IMR-90 (cell line): ENCODE measurements around the gene PTAR1. TPM values are rescaled to one million over a fixed set of nuclear protein-coding genes. Genes with fewer than 3 reads are reported as not detected.
"Not testable (repeated sequence)": the region's sequence is repeated elsewhere in the genome, so short reads cannot be mapped to it uniquely, and the experiment has no call there.

Experiments
- ATAC-seq: fragments of 200-7000 bp; cut with Tn5 transposase; 2 replicates; pipeline ENCODE4 v1.9.1; 2020; ENCODE audit warnings: low read depth, mild to moderate bottlenecking, moderate library complexity
- BruUV-seq: library from RNA; stranded (reverse); fragments of 400-500 nt; replicated peaks from 2 replicates; lab custom pipeline; 2021; lab: Mats Ljungman, UMichigan
- CTCF ChIA-PET: fragments of 300-600 bp; formaldehyde crosslinking; extraction: SDS; loops from one replicate; lab custom pipeline; 2021; ENCODE audit warnings: antibody characterized with exemption; lab: Yijun Ruan, JAX
- POLR2A ChIA-PET: fragments of 300-600 bp; sonication (Branson Sonifier 250); formaldehyde crosslinking; loops from one replicate; lab custom pipeline; 2022; ENCODE audit warnings: antibody characterized with exemption; ENCODE audit not compliant: unreplicated experiment; lab: Charles Lee
- DNase-seq: peaks from one replicate; pipeline ENCODE4 v3.0.0; 2013
- H2AFZ ChIP-seq: replicated peaks from 2 replicates; pipeline ENCODE3; 2013; ENCODE audit warnings: low read length, mild to moderate bottlenecking; ENCODE audit not compliant: poor library complexity
- H2AK5ac ChIP-seq: 2 replicates; pipeline ENCODE4 v1.6.1; 2013; ENCODE audit warnings: low read depth, low read length, inconsistent platforms
- H2AK9ac ChIP-seq: replicated peaks from 2 replicates; pipeline ENCODE3; 2013; ENCODE audit warnings: mild to moderate bottlenecking, low read depth, low read length, moderate library complexity; ENCODE audit not compliant: poor library complexity
- H2BK120ac ChIP-seq: 2 replicates; pipeline ENCODE4 v1.6.1; 2013; ENCODE audit warnings: low read depth, low read length, inconsistent platforms
- H2BK15ac ChIP-seq: 3 replicates; pipeline ENCODE4 v1.6.1; 2013; ENCODE audit warnings: low read depth, low read length, inconsistent platforms
- H2BK20ac ChIP-seq: 2 replicates; pipeline ENCODE4 v1.6.1; 2013; ENCODE audit warnings: low read depth, mild to moderate bottlenecking, inconsistent platforms, low read length, moderate library complexity
- H2BK5ac ChIP-seq: 2 replicates; pipeline ENCODE4 v1.6.1; 2013; ENCODE audit warnings: mild to moderate bottlenecking, low read depth, low read length, inconsistent platforms; ENCODE audit not compliant: poor library complexity, severe bottlenecking
- H3K14ac ChIP-seq: replicated peaks from 2 replicates; pipeline ENCODE4 v1.6.1; 2013; ENCODE audit warnings: low read depth, low read length, inconsistent platforms
- H3K18ac ChIP-seq: 2 replicates; pipeline ENCODE4 v1.6.1; 2013; ENCODE audit warnings: low read depth, low read length, control low read depth
- H3K23ac ChIP-seq: 2 replicates; pipeline ENCODE4 v1.6.1; 2013; ENCODE audit warnings: low read depth, low read length, inconsistent platforms
- H3K27ac ChIP-seq: 2 replicates; pipeline ENCODE4 v1.5.1; 2013; ENCODE audit warnings: mild to moderate bottlenecking, control low read depth, low read length; ENCODE audit not compliant: insufficient read depth
- H3K27me3 ChIP-seq: 2 replicates; pipeline ENCODE4 v1.6.1; 2013; ENCODE audit warnings: low read length; ENCODE audit not compliant: control insufficient read depth, insufficient read depth
- H3K36me3 ChIP-seq: 2 replicates; pipeline ENCODE4 v1.6.1; 2013; ENCODE audit warnings: low read length, mixed read lengths; ENCODE audit not compliant: control insufficient read depth, insufficient read depth
- H3K4ac ChIP-seq: 2 replicates; pipeline ENCODE4 v1.6.1; 2013; ENCODE audit warnings: low read depth, low read length, inconsistent platforms
- H3K4me1 ChIP-seq: 2 replicates; pipeline ENCODE4 v1.6.1; 2013; ENCODE audit warnings: low read length, mixed read lengths; ENCODE audit not compliant: control insufficient read depth, insufficient read depth
- H3K4me2 ChIP-seq: 2 replicates; pipeline ENCODE4 v1.6.1; 2013; ENCODE audit warnings: low read depth, mild to moderate bottlenecking, control low read depth, low read length, moderate library complexity
- H3K4me3 ChIP-seq: 2 replicates; pipeline ENCODE4 v1.5.1; 2013; ENCODE audit warnings: low read depth, mild to moderate bottlenecking, control low read depth, low read length, moderate library complexity; ENCODE audit not compliant: insufficient read depth
- H3K56ac ChIP-seq: 2 replicates; pipeline ENCODE4 v1.6.1; 2013; ENCODE audit warnings: low read length, inconsistent platforms; ENCODE audit not compliant: insufficient read depth; ENCODE audit errors: extremely low read depth
- H3K79me1 ChIP-seq, 2 experiments: 2 replicates each; pipeline ENCODE4 v1.6.1; 2013; ENCODE audit warnings: low read length in 2 of 2, inconsistent platforms in 1 of 2, low read depth in 1 of 2
- H3K9ac ChIP-seq: 2 replicates; pipeline ENCODE4 v1.6.1; 2013; ENCODE audit warnings: low read depth, low read length, control low read depth
- H3K9me1 ChIP-seq: 2 replicates; pipeline ENCODE4 v1.6.1; 2013; ENCODE audit warnings: low read length, inconsistent platforms; ENCODE audit not compliant: insufficient read depth
- H3K9me3 ChIP-seq: 2 replicates; pipeline ENCODE4 v1.6.1; 2013; ENCODE audit warnings: low read length; ENCODE audit not compliant: control insufficient read depth, insufficient read depth
- H4K20me1 ChIP-seq: 2 replicates; pipeline ENCODE4 v1.6.1; 2013; ENCODE audit warnings: low read length, inconsistent platforms; ENCODE audit not compliant: insufficient read depth
- H4K5ac ChIP-seq: 2 replicates; pipeline ENCODE4 v1.6.1; 2013; ENCODE audit warnings: mild to moderate bottlenecking, low read depth, low read length, control low read depth
- H4K8ac ChIP-seq, 2 experiments: 2 replicates each; pipeline ENCODE4 v1.6.1; 2013; ENCODE audit warnings: low read depth in 2 of 2, low read length in 2 of 2, control low read depth in 1 of 2, inconsistent platforms in 1 of 2
- H4K91ac ChIP-seq: 2 replicates; pipeline ENCODE4 v1.6.1; 2013; ENCODE audit warnings: low read depth, low read length, inconsistent platforms; ENCODE audit not compliant: insufficient read depth
- WGBS, 2 experiments: methylation state at CpG; one replicate each; pipeline versions ENCODE4 v1.1.5 to v1.1.7; 2013; ENCODE audit warnings: missing lambda C conversion rate in 2 of 2; ENCODE audit not compliant: insufficient read length in 1 of 2; ENCODE audit errors: extremely low coverage in 2 of 2; 5-methylcytosine and 5-hydroxymethylcytosine counted together
- dilution Hi-C: fragments of 300-500 bp; cut with HindIII; formaldehyde crosslinking; loops from one replicate; pipeline ENCODE4 v1.14.3; 2018; ENCODE audit warnings: low sequenced_read_pairs; ENCODE audit not compliant: unreplicated experiment
- in situ Hi-C: fragments of 300-500 bp; cut with MboI; formaldehyde crosslinking; loops from 3 replicates; pipeline ENCODE4 v1.14.3; 2019; ENCODE audit warnings: low sequenced_read_pairs, inconsistent platforms, mixed read lengths
- intact Hi-C: fragments of 100-400 bp; cut with micrococcal nuclease; formaldehyde crosslinking; loops from 2 replicates; pipeline ENCODE4 v1.10.0; 2022
- polyA plus RNA-seq, 3 experiments: library from polyadenylated mRNA; depleted of rRNA; stranded (reverse); fragments of >200 nt; gene quantifications; 2 replicates each; pipeline ENCODE4 v1.2.3, GENCODE V29; 2012; ENCODE audit warnings: low replicate concordance in 1 of 3
- total RNA-seq: library from RNA; depleted of rRNA; stranded (reverse); fragments of >200 nt; gene quantifications from 2 replicates; pipeline ENCODE4 v1.2.3, GENCODE V29; 2012

PTAR1 gene
- total and polyA plus RNA-seq, 2 of the 4 experiments (the other 2 are of a cell fraction): 10.6 to 110 TPM

DNA sequence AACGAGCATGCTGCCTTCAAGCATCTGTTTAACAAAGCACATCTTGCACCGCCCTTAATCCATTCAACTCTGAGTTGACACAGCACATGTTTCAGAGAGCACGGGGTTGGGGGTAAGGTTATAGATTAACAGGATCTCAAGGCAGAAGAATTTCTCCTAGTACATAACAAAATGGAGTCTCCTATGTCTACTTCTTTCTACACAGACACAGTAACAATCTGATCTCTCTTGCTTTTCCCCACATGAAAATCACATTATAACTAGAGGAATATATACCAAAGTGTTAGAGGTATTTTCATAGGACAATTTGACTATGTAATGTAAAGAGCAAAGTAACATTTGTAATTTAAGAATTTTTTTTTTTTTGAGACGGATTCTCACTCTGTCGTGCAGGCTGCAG is 4.1 kb upstream of the PTAR1 start:
- H3K56ac ChIP-seq, H3K4me3 ChIP-seq, DNase-seq, H3K4me1 ChIP-seq, H3K79me1 ChIP-seq, intact Hi-C loops, H2BK15ac ChIP-seq, dilution Hi-C loops, H4K8ac ChIP-seq, CTCF ChIA-PET, H3K9ac ChIP-seq, H3K18ac ChIP-seq, BruUV-seq, H2BK120ac ChIP-seq, POLR2A ChIA-PET, in situ Hi-C loops, ATAC-seq, H3K9me3 ChIP-seq, H4K5ac ChIP-seq, H3K23ac ChIP-seq, H3K27ac ChIP-seq, H3K27me3 ChIP-seq, H2AFZ ChIP-seq, H3K4ac ChIP-seq, H3K14ac ChIP-seq, H3K4me2 ChIP-seq, H2AK5ac ChIP-seq, H2BK20ac ChIP-seq, H4K91ac ChIP-seq, H3K9me1 ChIP-seq, H4K20me1 ChIP-seq, H2AK9ac ChIP-seq, H2BK5ac ChIP-seq, H3K36me3 ChIP-seq: not testable (repeated sequence)
- no CpG with 5 or more reads among the region's 5 CpGs for WGBS, 2 experiments
